HEK293T (cell line): ENCODE measurements around the gene TSACC.
"Not testable (repeated sequence)": the region's sequence is repeated elsewhere in the genome, so short reads cannot be mapped to it uniquely, and the experiment has no call there.

Experiments
- CTCF ChIA-PET: fragments of 350-600 bp; formaldehyde crosslinking; extraction: SDS; loops from one replicate; lab custom pipeline; 2021; ENCODE audit warnings: antibody characterized with exemption, inconsistent platforms; lab: Yijun Ruan, JAX
- POLR2A ChIA-PET: fragments of 350-600 bp; formaldehyde crosslinking; extraction: SDS; loops from one replicate; lab custom pipeline; 2020; ENCODE audit warnings: antibody characterized with exemption, inconsistent platforms; lab: Yijun Ruan, JAX
- DNase-seq: peaks from one replicate; pipeline ENCODE4 v3.0.0; 2012; ENCODE audit warnings: mixed read lengths; ENCODE audit errors: extremely low spot score
- ARNT ChIP-seq: fragments of 450-650 bp; IDR thresholded peaks from 2 replicates; pipeline ENCODE4 v1.6.1; 2017; ENCODE audit warnings: mild to moderate bottlenecking
- BHLHE40 ChIP-seq: fragments of 450-650 bp; IDR thresholded peaks from 2 replicates; pipeline ENCODE4 v1.6.1; 2016; ENCODE audit warnings: mild to moderate bottlenecking, moderate library complexity, borderline replicate concordance
- CTBP1 ChIP-seq: fragments of 450-650 bp; IDR thresholded peaks from 2 replicates; pipeline ENCODE4 v1.6.1; 2016; ENCODE audit warnings: borderline replicate concordance
- ELF4 ChIP-seq: fragments of 450-650 bp; IDR thresholded peaks from 2 replicates; pipeline ENCODE4 v1.6.1; 2017; ENCODE audit warnings: antibody characterized with exemption
- FOXA1 ChIP-seq: fragments of 450-650 bp; IDR thresholded peaks from 2 replicates; pipeline ENCODE4 v1.6.1; 2016; ENCODE audit warnings: mild to moderate bottlenecking
- FOXK2 ChIP-seq: fragments of 450-650 bp; IDR thresholded peaks from 2 replicates; pipeline ENCODE4 v1.6.1; 2016; ENCODE audit warnings: mild to moderate bottlenecking
- FOXM1 ChIP-seq: fragments of 450-650 bp; IDR thresholded peaks from 2 replicates; pipeline ENCODE4 v1.6.1; 2017; ENCODE audit warnings: mild to moderate bottlenecking, borderline replicate concordance
- HDGF ChIP-seq: fragments of 450-650 bp; IDR thresholded peaks from 2 replicates; pipeline ENCODE4 v1.6.1; 2017; ENCODE audit warnings: antibody characterized with exemption, borderline replicate concordance
- L3MBTL2 ChIP-seq: fragments of 450-650 bp; conservative IDR thresholded peaks from 2 replicates; pipeline ENCODE4 v1.6.1; 2016; ENCODE audit warnings: mild to moderate bottlenecking
- LEF1 ChIP-seq: fragments of 450-650 bp; IDR thresholded peaks from 2 replicates; pipeline ENCODE4 v1.6.1; 2017; ENCODE audit warnings: mild to moderate bottlenecking, borderline replicate concordance
- NFRKB ChIP-seq: fragments of 450-650 bp; IDR thresholded peaks from 2 replicates; pipeline ENCODE4 v1.6.1; 2016; ENCODE audit warnings: mild to moderate bottlenecking, moderate library complexity
- SP1 ChIP-seq: fragments of 450-650 bp; IDR thresholded peaks from 2 replicates; pipeline ENCODE4 v1.6.1; 2017
- SUZ12 ChIP-seq: fragments of 450-650 bp; IDR thresholded peaks from 2 replicates; pipeline ENCODE4 v1.6.1; 2016; ENCODE audit warnings: mild to moderate bottlenecking
- TARDBP ChIP-seq: fragments of 450-650 bp; IDR thresholded peaks from 2 replicates; pipeline ENCODE4 v1.6.1; 2016
- ZNF384 ChIP-seq: fragments of 450-650 bp; IDR thresholded peaks from 2 replicates; pipeline ENCODE4 v1.6.1; 2016
- TF ChIP-seq, protein P1 (sequence below): fragments of 450-650 bp; IDR thresholded peaks from 2 replicates; pipeline ENCODE4 v1.6.1; 2016

Gene TSACC

DNA sequence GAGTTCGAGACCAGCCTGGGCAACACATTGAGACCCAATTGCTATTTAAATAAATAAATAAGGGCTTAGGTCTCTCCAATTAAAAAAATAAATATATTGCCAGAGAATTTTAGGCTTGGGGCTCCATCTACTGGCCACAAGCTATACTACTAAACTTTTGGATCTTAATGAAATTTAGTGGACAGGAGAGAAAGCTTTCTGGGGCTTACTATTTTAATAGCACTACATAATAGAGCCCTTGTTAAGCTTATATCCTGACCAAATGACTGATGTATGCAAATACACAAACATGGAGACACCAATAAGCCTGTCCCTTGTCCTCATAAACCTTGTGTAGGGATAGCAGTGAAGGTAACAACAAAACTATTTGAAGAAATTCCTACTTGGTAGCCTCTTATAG is 18.7 kb upstream of the TSACC start:
- CTCF ChIA-PET: interaction anchor here (1.0 to 1.4 kb wide), 5 partner anchors 9 to 39 kb away, joined by 3 read pairs; no protein-coding TSS in a partner anchor
- no peak for TF ChIP-seq BHLHE40
- no peak for DNase-seq
- POLR2A ChIA-PET: interaction anchor here (0.6 to 1.0 kb wide), 4 partner anchors 18 to 42 kb away, joined by 3 to 4 read pairs (median 3); partner anchors contain the start of gene SMG5

DNA sequence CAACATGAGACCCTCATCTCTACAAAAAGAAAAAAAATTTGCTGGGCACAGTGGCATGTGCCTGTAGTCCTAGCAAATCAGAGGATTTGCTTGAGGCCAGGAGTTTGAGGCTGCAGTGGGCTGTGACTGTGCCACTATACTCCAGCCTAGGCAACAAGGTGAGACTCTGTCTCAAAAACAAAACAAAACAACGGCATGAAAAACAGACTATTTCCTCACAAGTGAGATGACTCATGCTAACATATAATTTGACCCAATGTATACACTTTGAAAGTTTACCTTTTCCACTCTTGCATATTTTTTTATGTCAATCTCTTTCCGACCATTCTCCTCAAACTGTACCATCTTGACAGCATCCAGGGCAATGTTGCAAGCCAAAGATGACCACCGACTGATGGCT is 17.8 kb upstream of the TSACC start:
- POLR2A ChIA-PET: interaction anchor here (2.4 kb wide), 1 partner anchor 17 kb away, joined by 8 read pairs; the partner anchor contains the start of genes CCT3 and TSACC
- CTCF ChIA-PET: interaction anchor here (1.0 kb wide), 1 partner anchor 38 kb away, joined by 3 read pairs; no protein-coding TSS in a partner anchor

DNA sequence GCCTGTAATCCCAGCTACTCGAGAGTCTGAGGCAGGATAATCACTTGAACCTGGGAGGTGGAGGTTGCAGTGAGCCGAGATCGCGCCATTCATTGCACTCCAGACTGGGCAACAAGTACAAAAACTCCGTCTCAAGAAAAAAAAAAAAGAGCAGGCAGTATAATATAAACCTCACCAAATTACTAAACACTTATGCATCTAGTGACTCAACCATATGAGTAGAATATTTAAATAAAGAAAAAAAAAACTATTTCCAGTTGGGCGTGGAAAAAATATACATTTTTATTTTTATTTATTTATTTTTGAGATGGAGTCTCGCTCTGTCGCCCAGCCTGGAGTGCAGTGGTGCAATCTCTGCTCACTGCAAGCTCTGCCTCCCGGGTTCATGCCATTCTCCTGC is 15.1 kb upstream of the TSACC start:
- POLR2A ChIA-PET: interaction anchor here (2.4 kb wide), 1 partner anchor 15 kb away, joined by 8 read pairs; the partner anchor contains the start of genes CCT3 and TSACC
- DNase-seq, CTCF ChIA-PET: not testable (repeated sequence)

More for the DNA sequence above, 17.8 kb upstream of the TSACC start:
- DNase-seq: no peak
- TF ChIP-seq ELF4 (no peak), ZNF384 (no peak), CTBP1 (no peak), FOXM1 (no peak), LEF1 (no peak), SP1 (no peak), BHLHE40 (no peak), FOXK2 (no peak), HDGF (no peak), NFRKB (no peak), SUZ12 (no peak), TARDBP (no peak), L3MBTL2 (no peak), ARNT (no peak), FOXA1 (no peak)
- TF ChIP-seq, protein P1, sequence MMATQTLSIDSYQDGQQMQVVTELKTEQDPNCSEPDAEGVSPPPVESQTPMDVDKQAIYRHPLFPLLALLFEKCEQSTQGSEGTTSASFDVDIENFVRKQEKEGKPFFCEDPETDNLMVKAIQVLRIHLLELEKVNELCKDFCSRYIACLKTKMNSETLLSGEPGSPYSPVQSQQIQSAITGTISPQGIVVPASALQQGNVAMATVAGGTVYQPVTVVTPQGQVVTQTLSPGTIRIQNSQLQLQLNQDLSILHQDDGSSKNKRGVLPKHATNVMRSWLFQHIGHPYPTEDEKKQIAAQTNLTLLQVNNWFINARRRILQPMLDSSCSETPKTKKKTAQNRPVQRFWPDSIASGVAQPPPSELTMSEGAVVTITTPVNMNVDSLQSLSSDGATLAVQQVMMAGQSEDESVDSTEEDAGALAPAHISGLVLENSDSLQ: no peak

DNA sequence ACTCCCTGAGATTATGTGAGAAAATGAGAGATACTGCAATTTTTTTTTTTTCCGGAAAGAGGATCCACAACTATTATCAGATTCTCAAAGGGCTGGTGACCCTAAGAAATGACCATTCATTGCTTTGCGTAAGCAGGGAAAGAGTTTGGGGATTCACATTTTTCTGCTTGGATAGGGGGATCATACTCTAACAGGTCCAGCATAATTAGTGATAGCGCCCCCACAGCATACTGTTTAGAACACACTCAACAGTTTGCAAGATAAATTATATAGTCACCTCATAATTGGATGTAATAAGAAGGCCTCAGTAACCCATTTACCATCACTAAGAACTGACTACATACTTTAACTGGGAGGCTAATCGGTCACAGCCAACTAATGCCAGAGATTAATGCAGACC is 2.1 kb upstream of the TSACC start:
- CTCF ChIA-PET: interaction anchor here (0.7 kb wide), 1 partner anchor 10 kb away, joined by 5 read pairs; no protein-coding TSS in a partner anchor
- POLR2A ChIA-PET: interaction anchor here (1.4 kb wide), 1 partner anchor 54 kb away, joined by 3 read pairs; the partner anchor contains the start of gene SMG5
- TF ChIP-seq ELF4: no peak
- no peak for TF ChIP-seq ZNF384
- TF ChIP-seq, protein P1: no peak
- TF ChIP-seq L3MBTL2: no peak
- no peak for TF ChIP-seq NFRKB
- TF ChIP-seq FOXM1: no peak
- no peak for DNase-seq

DNA sequence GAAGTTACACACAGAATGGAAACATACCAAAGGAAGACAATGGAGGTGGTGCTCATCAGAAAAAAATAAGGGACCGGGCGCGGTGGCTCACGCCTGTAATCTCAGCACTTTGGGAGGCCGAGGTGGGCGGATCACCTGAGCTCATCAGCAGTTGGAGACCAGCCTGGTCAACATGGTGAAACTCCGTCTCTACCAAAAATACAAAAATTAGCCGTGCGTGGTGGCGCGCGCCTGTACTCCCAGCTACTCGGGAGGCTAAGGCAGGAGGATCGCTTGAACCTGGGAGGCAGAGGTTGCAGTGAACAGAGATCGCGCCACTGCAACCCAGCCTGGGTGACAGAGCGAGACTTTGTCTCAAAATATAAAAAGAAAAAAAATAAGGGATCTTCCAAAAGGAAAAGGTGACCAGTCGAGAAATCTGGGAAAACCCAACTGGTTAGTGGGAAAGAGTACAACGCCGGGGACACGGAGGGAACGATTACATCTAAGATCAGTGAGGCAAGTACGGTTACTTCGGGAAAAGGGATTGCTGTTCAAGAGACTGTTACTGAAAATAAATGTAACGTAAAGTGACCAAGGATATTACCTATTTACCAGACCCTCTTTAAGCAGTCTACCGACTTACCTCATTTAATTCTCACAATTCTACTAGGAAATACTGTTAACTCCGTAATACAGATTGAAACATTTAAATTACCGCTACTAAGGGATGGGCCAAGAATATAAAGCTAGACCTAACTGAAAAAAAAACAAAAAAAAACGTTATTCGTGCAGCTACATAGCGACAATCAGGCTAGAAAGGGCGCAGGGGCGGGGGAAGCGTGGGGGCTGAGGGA is 1.1 kb upstream of the TSACC start:
- no peak for DNase-seq
- POLR2A ChIA-PET: interaction anchor here (0.7 to 1.5 kb wide), 14 partner anchors 10 to 246 kb away, joined by 3 to 9 read pairs (median 3); partner anchors contain the start of genes PMF1 and SMG5
- CTCF ChIA-PET: interaction anchor here (0.6 to 1.0 kb wide), 4 partner anchors 9 to 48 kb away, joined by 3 to 5 read pairs (median 4); no protein-coding TSS in a partner anchor
- no peak for TF ChIP-seq L3MBTL2
- TF ChIP-seq ZNF384: no peak

DNA sequence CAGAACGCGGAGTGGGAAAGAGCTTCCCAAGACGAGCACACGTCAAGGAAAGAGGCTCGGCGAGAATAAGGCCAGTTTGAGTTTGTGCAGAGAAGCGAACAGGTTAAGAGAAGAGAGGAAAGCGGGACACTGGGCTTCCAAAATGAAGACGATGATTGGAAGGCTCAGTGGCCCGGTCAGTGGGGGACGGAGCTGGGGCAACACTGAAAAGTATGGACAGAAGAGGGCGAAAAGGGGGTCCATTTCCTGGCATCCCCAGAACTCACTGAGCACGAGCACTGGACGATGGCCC is 492 bp upstream of the TSACC start:
- POLR2A ChIA-PET: interaction anchor here (0.7 to 1.5 kb wide), 17 partner anchors 8 to 246 kb away, joined by 3 to 9 read pairs (median 3); partner anchors contain the start of genes PMF1 and SMG5

DNA sequence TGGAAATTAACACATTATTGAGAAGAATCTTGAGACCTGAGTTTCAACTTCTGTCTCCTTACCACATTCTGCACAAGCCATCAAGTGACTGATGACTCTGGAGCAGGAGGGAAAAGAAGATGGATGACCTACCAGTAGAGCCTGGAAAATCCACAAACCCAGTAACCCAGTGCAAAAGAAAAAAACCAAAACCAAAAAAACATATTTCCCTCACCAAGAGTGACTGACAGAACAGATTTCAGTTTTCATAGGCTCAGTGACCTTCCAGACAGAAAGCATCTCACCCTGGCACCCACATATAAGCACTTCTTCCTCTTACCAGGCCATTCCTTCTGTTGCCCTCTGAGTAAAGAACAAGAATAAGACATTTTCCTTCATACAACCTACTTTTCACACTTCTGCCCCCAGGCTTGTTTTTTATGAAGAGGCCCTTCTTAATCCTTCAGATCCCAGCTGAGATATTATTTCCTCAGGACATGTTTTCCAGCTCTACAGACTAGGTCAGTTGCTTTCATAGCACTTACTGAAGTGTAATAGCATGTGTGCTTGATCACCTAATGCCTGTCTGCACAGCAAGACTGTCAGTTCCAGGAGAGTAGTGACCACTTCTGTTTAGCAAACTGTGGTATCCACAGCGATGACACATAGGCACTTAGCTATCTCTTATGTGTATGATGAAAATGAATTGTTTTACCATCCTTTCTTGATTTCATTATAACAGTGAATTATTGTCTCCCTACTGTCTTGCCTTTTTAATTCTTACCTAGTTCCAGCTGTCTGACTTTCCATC is 4.0 kb downstream of the TSACC start:
- TF ChIP-seq LEF1 (no peak), FOXM1 (no peak), NFRKB (no peak), FOXA1 (no peak), SUZ12 (no peak), BHLHE40 (no peak), L3MBTL2 (no peak), TARDBP (no peak)
- TF ChIP-seq, protein P1: no peak
- ChIA-PET POLR2A (no interaction called here), CTCF (interaction anchor here (0.8 kb wide), 1 partner anchor 41 kb away, joined by 3 read pairs; no protein-coding TSS in a partner anchor)
- no peak for DNase-seq

More for the DNA sequence above, 492 bp upstream of the TSACC start:
- CTCF ChIA-PET: interaction anchor here (1.0 kb wide), 1 partner anchor 48 kb away, joined by 3 read pairs; no protein-coding TSS in a partner anchor
- TF ChIP-seq BHLHE40 (no peak), CTBP1 (no peak), ELF4 (no peak), FOXM1 (no peak), ARNT (no peak)
- DNase-seq: no peak
